IMR-90 (cell line): ENCODE measurements around the gene SH3BP2. TPM values are rescaled to one million over a fixed set of nuclear protein-coding genes. Genes with fewer than 3 reads are reported as not detected.

Source experiments
- ATAC-seq: fragments of 200-7000 bp; cut with Tn5 transposase; 2 replicates; pipeline ENCODE4 v1.9.1; 2020; ENCODE audit warnings: low read depth, mild to moderate bottlenecking, moderate library complexity
- BruUV-seq: library from RNA; stranded (reverse); fragments of 400-500 nt; replicated peaks from 2 replicates; lab custom pipeline; 2021; lab: Mats Ljungman, UMichigan
- CTCF ChIA-PET: fragments of 300-600 bp; formaldehyde crosslinking; extraction: SDS; loops from one replicate; lab custom pipeline; 2021; ENCODE audit warnings: antibody characterized with exemption; lab: Yijun Ruan, JAX
- POLR2A ChIA-PET: fragments of 300-600 bp; sonication (Branson Sonifier 250); formaldehyde crosslinking; loops from one replicate; lab custom pipeline; 2022; ENCODE audit warnings: antibody characterized with exemption; ENCODE audit not compliant: unreplicated experiment; lab: Charles Lee
- DNase-seq: peaks from one replicate; pipeline ENCODE4 v3.0.0; 2013
- H2AFZ ChIP-seq: replicated peaks from 2 replicates; pipeline ENCODE3; 2013; ENCODE audit warnings: low read length, mild to moderate bottlenecking; ENCODE audit not compliant: poor library complexity
- H2AK5ac ChIP-seq: 2 replicates; pipeline ENCODE4 v1.6.1; 2013; ENCODE audit warnings: low read depth, low read length, inconsistent platforms
- H2AK9ac ChIP-seq: replicated peaks from 2 replicates; pipeline ENCODE3; 2013; ENCODE audit warnings: mild to moderate bottlenecking, low read depth, low read length, moderate library complexity; ENCODE audit not compliant: poor library complexity
- H2BK120ac ChIP-seq: 2 replicates; pipeline ENCODE4 v1.6.1; 2013; ENCODE audit warnings: low read depth, low read length, inconsistent platforms
- H2BK15ac ChIP-seq: 3 replicates; pipeline ENCODE4 v1.6.1; 2013; ENCODE audit warnings: low read depth, low read length, inconsistent platforms
- H2BK20ac ChIP-seq: 2 replicates; pipeline ENCODE4 v1.6.1; 2013; ENCODE audit warnings: low read depth, mild to moderate bottlenecking, inconsistent platforms, low read length, moderate library complexity
- H2BK5ac ChIP-seq: 2 replicates; pipeline ENCODE4 v1.6.1; 2013; ENCODE audit warnings: mild to moderate bottlenecking, low read depth, low read length, inconsistent platforms; ENCODE audit not compliant: poor library complexity, severe bottlenecking
- H3K14ac ChIP-seq: replicated peaks from 2 replicates; pipeline ENCODE4 v1.6.1; 2013; ENCODE audit warnings: low read depth, low read length, inconsistent platforms
- H3K18ac ChIP-seq: 2 replicates; pipeline ENCODE4 v1.6.1; 2013; ENCODE audit warnings: low read depth, low read length, control low read depth
- H3K23ac ChIP-seq: 2 replicates; pipeline ENCODE4 v1.6.1; 2013; ENCODE audit warnings: low read depth, low read length, inconsistent platforms
- H3K27ac ChIP-seq: 2 replicates; pipeline ENCODE4 v1.5.1; 2013; ENCODE audit warnings: mild to moderate bottlenecking, control low read depth, low read length; ENCODE audit not compliant: insufficient read depth
- H3K27me3 ChIP-seq: 2 replicates; pipeline ENCODE4 v1.6.1; 2013; ENCODE audit warnings: low read length; ENCODE audit not compliant: control insufficient read depth, insufficient read depth
- H3K36me3 ChIP-seq: 2 replicates; pipeline ENCODE4 v1.6.1; 2013; ENCODE audit warnings: low read length, mixed read lengths; ENCODE audit not compliant: control insufficient read depth, insufficient read depth
- H3K4ac ChIP-seq: 2 replicates; pipeline ENCODE4 v1.6.1; 2013; ENCODE audit warnings: low read depth, low read length, inconsistent platforms
- H3K4me1 ChIP-seq: 2 replicates; pipeline ENCODE4 v1.6.1; 2013; ENCODE audit warnings: low read length, mixed read lengths; ENCODE audit not compliant: control insufficient read depth, insufficient read depth
- H3K4me2 ChIP-seq: 2 replicates; pipeline ENCODE4 v1.6.1; 2013; ENCODE audit warnings: low read depth, mild to moderate bottlenecking, control low read depth, low read length, moderate library complexity
- H3K4me3 ChIP-seq: 2 replicates; pipeline ENCODE4 v1.5.1; 2013; ENCODE audit warnings: low read depth, mild to moderate bottlenecking, control low read depth, low read length, moderate library complexity; ENCODE audit not compliant: insufficient read depth
- H3K56ac ChIP-seq: 2 replicates; pipeline ENCODE4 v1.6.1; 2013; ENCODE audit warnings: low read length, inconsistent platforms; ENCODE audit not compliant: insufficient read depth; ENCODE audit errors: extremely low read depth
- H3K79me1 ChIP-seq, 2 experiments: 2 replicates each; pipeline ENCODE4 v1.6.1; 2013; ENCODE audit warnings: low read length in 2 of 2, inconsistent platforms in 1 of 2, low read depth in 1 of 2
- H3K9ac ChIP-seq: 2 replicates; pipeline ENCODE4 v1.6.1; 2013; ENCODE audit warnings: low read depth, low read length, control low read depth
- H3K9me1 ChIP-seq: 2 replicates; pipeline ENCODE4 v1.6.1; 2013; ENCODE audit warnings: low read length, inconsistent platforms; ENCODE audit not compliant: insufficient read depth
- H3K9me3 ChIP-seq: 2 replicates; pipeline ENCODE4 v1.6.1; 2013; ENCODE audit warnings: low read length; ENCODE audit not compliant: control insufficient read depth, insufficient read depth
- H4K20me1 ChIP-seq: 2 replicates; pipeline ENCODE4 v1.6.1; 2013; ENCODE audit warnings: low read length, inconsistent platforms; ENCODE audit not compliant: insufficient read depth
- H4K5ac ChIP-seq: 2 replicates; pipeline ENCODE4 v1.6.1; 2013; ENCODE audit warnings: mild to moderate bottlenecking, low read depth, low read length, control low read depth
- H4K8ac ChIP-seq, 2 experiments: 2 replicates each; pipeline ENCODE4 v1.6.1; 2013; ENCODE audit warnings: low read depth in 2 of 2, low read length in 2 of 2, control low read depth in 1 of 2, inconsistent platforms in 1 of 2
- H4K91ac ChIP-seq: 2 replicates; pipeline ENCODE4 v1.6.1; 2013; ENCODE audit warnings: low read depth, low read length, inconsistent platforms; ENCODE audit not compliant: insufficient read depth
- BHLHE40 ChIP-seq: fragments of 150-350 bp; IDR thresholded peaks from 2 replicates; pipeline ENCODE4 v1.6.1; 2016; ENCODE audit warnings: mild to moderate bottlenecking, low read depth, low read length
- CEBPB ChIP-seq: IDR thresholded peaks from 2 replicates; pipeline ENCODE4 v1.6.1; 2012; ENCODE audit warnings: low read depth, low read length, improper control_type of control experiment
- CHD1 ChIP-seq: IDR thresholded peaks from 2 replicates; pipeline ENCODE4 v1.6.1; 2012; ENCODE audit warnings: low read depth, low read length, improper control_type of control experiment
- CTCF ChIP-seq: conservative IDR thresholded peaks from 2 replicates; pipeline ENCODE4 v1.5.1; 2012; ENCODE audit warnings: mild to moderate bottlenecking, low read depth, low read length, improper control_type of control experiment
- FOS ChIP-seq: fragments of 150-350 bp; IDR thresholded peaks from 2 replicates; pipeline ENCODE4 v1.6.1; 2016; ENCODE audit warnings: low read depth, low read length
- MAZ ChIP-seq: IDR thresholded peaks from 2 replicates; pipeline ENCODE4 v1.6.1; 2012; ENCODE audit warnings: low read depth, mild to moderate bottlenecking, low read length, improper control_type of control experiment, moderate library complexity, borderline replicate concordance
- MXI1 ChIP-seq: IDR thresholded peaks from 2 replicates; pipeline ENCODE4 v1.6.1; 2012; ENCODE audit warnings: low read depth, mild to moderate bottlenecking, low read length, moderate library complexity, borderline replicate concordance
- POLR2A ChIP-seq: IDR thresholded peaks from 2 replicates; pipeline ENCODE4 v1.6.1; 2012; ENCODE audit warnings: mild to moderate bottlenecking, low read depth, low read length
- RAD21 ChIP-seq: IDR thresholded peaks from 2 replicates; pipeline ENCODE4 v1.6.1; 2012; ENCODE audit warnings: low read length, improper control_type of control experiment
- RCOR1 ChIP-seq: IDR thresholded peaks from 2 replicates; pipeline ENCODE4 v1.6.1; 2012; ENCODE audit warnings: mild to moderate bottlenecking, low read length, improper control_type of control experiment; ENCODE audit not compliant: insufficient replicate concordance
- WGBS, 2 experiments: methylation state at CpG; one replicate each; pipeline versions ENCODE4 v1.1.5 to v1.1.7; 2013; ENCODE audit warnings: missing lambda C conversion rate in 2 of 2; ENCODE audit not compliant: insufficient read length in 1 of 2; ENCODE audit errors: extremely low coverage in 2 of 2; 5-methylcytosine and 5-hydroxymethylcytosine counted together
- dilution Hi-C: fragments of 300-500 bp; cut with HindIII; formaldehyde crosslinking; loops from one replicate; pipeline ENCODE4 v1.14.3; 2018; ENCODE audit warnings: low sequenced_read_pairs; ENCODE audit not compliant: unreplicated experiment
- in situ Hi-C: fragments of 300-500 bp; cut with MboI; formaldehyde crosslinking; loops from 3 replicates; pipeline ENCODE4 v1.14.3; 2019; ENCODE audit warnings: low sequenced_read_pairs, inconsistent platforms, mixed read lengths
- intact Hi-C: fragments of 100-400 bp; cut with micrococcal nuclease; formaldehyde crosslinking; loops from 2 replicates; pipeline ENCODE4 v1.10.0; 2022
- polyA plus RNA-seq, 3 experiments: library from polyadenylated mRNA; depleted of rRNA; stranded (reverse); fragments of >200 nt; gene quantifications; 2 replicates each; pipeline ENCODE4 v1.2.3, GENCODE V29; 2012; ENCODE audit warnings: low replicate concordance in 1 of 3
- total RNA-seq: library from RNA; depleted of rRNA; stranded (reverse); fragments of >200 nt; gene quantifications from 2 replicates; pipeline ENCODE4 v1.2.3, GENCODE V29; 2012

SH3BP2 gene
- total and polyA plus RNA-seq, 2 of the 4 experiments (the other 2 are of a cell fraction), result 9.0 to 37.2 TPM

DNA sequence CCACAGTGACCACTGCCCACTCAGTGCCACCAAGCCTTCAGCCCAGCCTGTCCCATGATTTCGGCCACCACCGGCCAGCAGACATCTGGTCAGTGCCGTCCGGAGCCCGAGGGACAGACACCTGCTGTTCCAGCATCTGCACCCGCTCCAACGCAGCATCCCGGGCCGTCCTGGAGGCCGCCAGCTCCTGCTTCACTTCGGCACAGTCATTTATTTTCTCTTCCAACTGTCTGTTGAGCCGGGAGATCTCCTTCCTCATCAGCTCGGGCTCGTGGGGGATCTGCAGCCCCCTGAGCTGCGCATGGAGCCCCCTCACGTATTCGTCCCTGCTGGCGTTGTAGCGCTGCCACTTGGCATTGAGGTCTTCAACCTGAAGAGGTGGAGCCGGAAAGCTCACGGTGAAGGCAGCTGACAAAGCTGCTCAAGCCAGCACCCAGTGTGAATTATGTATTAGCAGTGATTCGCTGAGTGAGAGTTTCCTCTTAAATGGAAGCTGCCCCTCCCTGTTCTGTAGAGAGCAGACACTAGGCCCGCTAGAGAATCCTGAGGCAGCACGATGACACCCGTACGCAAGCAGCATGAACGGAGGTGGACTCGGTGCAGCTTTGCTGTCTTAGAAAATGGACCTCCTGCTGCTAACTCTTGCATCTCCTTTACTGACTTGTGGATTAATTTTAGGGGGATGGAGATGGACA is 48.2 kb upstream of the SH3BP2 start:
- H3K4me2 ChIP-seq, result no peak overlapping the region
- H4K8ac ChIP-seq, result no peak overlapping the region
- H3K56ac ChIP-seq, result no peak overlapping the region
- BruUV-seq, result no TSS peak
- no peak overlapping the region for H2BK120ac ChIP-seq
- H4K91ac ChIP-seq, result no peak overlapping the region
- peaks cover 18 to 73% of the 10 kb centered on the region in 2 experiments; a peak in 3 of 4 replicates for H3K79me1 ChIP-seq
- intact Hi-C loops (no loop called here), in situ Hi-C loops (no loop called here), dilution Hi-C loops (no loop called here)
- POLR2A ChIA-PET, result no interaction called here
- H4K20me1 ChIP-seq, result peaks cover 21% of the 10 kb centered on the region
- CTCF ChIA-PET, result no interaction called here
- H3K4ac ChIP-seq, result no peak overlapping the region
- H2BK15ac ChIP-seq, result no peak overlapping the region; the same call in 2 of the 3 replicates
- H3K23ac ChIP-seq, result no peak overlapping the region
- ATAC-seq (no peak), DNase-seq (no peak)
- no peak for TF ChIP-seq POLR2A
- TF ChIP-seq BHLHE40, result no peak
- TF ChIP-seq CTCF, result no peak
- no peak for TF ChIP-seq MXI1
- TF ChIP-seq MAZ, result no peak
- no peak for TF ChIP-seq RAD21
- no peak for TF ChIP-seq RCOR1
- no peak for TF ChIP-seq CEBPB
- no peak for TF ChIP-seq FOS
- no peak for TF ChIP-seq CHD1
- 99% methylated on average over 18 of the region's 28 CpGs; no CpG with 5 or more reads in 1 of the 2 experiments for WGBS, 2 experiments
- H2AFZ ChIP-seq, result no peak overlapping the region
- H3K14ac ChIP-seq, result no peak overlapping the region
- no peak overlapping the region for H2AK9ac ChIP-seq
- no peak overlapping the region for H2BK5ac ChIP-seq
- no peaks in the 10 kb centered on the region for H3K9me3 ChIP-seq
- H3K27me3 ChIP-seq, result no peaks in the 10 kb centered on the region
- peaks cover 28% of the 10 kb centered on the region for H3K4me1 ChIP-seq
- H3K18ac ChIP-seq, result no peak overlapping the region
- no peak overlapping the region for H2AK5ac ChIP-seq
- no peak overlapping the region for H3K27ac ChIP-seq
- H3K9me1 ChIP-seq, result peaks cover 37% of the 10 kb centered on the region
- no peak overlapping the region for H3K9ac ChIP-seq
- no peak overlapping the region for H3K4me3 ChIP-seq
- H2BK20ac ChIP-seq, result no peak overlapping the region
- H4K5ac ChIP-seq, result no peak overlapping the region
- peaks cover 49% of the 10 kb centered on the region for H3K36me3 ChIP-seq
